HG03060 (cell line): ENCODE results near the gene P2RY2.

Source experiments
- ATAC-seq: cut with Tn5 transposase; IDR thresholded peaks from one replicate; pipeline ENCODE4 v1.9.1; 2021; ENCODE audit warnings: low read depth, moderate number of reproducible peaks; ENCODE audit not compliant: unreplicated experiment

Gene P2RY2

DNA sequence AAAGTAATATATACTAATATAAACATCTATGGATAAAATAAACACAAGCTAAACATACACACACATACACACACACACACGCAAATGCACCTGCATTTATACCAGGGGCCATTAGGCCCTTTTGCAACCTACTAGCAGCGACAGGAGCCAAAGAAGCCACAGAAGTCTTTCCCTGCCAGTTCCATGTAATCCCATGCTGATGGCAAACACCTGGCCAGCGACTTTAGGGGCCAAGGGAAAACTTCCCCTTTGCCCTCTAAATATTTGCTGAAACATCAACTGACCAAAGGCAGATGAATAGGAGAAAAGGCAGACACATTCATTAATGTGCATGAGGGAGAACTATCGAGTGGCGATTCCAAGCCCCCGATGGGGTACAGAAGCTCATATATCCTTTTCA lies 14.8 kb upstream of the P2RY2 start:
- no peak for ATAC-seq

DNA sequence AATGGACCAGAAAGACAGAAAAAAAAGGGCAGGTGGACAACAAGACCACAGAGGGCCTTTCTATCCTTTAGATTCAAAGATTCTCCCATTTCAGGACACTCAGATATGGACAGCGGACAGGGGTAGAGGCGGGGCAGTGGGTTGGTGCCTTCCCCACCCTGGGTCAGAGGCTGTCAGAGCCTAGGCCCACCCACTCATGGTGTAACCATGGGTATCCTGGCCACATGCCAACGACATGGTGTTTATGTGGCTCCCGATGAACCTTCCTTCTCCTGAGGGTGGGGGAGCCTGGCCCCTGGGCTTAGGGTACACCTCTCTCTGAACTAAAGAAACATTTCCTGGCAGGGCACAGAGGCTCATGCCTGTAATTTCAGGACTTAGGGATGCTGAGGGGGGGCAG lies 14.3 kb upstream of the P2RY2 start:
- no peak for ATAC-seq

DNA sequence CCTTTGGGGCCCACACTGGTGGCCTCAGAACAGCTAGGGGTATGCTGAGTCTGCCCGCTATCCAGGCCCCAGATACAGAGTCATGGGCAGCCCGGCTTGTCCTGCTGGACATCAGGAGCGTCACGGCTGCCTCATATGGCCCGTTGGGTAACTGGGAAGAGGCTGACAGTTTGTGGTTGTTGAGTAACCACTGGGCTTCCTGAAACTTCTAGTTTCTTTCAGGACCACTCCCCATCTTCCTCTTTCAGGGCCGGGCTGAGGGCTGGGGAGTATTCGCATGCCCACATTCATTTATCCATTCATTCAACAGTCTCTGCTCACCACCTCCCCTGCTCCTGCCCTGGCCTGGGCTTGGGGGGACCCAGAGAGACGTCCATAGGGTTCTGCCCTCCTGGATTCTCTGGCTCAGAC lies 13.4 kb upstream of the P2RY2 start:
- ATAC-seq, result no peak

DNA sequence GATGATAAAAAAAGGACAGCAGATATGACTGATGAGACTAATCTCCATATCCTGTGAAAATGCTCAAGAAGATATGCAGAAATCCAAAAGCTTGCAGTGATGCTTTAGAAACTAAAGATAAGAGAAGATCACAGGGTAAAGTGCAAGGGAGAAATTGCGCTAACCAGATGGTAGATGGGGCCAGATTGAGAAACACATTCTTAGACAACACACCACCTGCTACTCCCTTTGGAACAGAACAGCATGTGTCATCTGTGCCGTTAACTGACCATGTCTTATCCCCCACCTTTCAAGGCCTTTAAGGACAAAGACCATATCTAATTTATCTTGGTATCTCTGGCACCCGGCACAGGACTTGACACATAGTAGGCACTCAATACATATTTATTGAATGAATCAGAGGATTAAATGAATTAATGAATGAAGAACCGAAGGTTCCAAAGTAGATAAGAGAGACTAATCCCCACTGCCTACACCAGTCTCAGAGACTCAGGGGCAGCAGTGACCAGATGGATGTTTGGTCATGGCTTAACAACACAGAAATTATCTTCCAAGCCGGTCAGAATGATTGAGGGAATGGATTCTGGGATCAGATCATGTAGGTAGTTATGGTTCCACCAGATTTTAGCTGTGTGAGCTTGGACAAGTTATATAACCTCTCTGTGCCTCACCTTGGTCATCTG lies 12.3 kb upstream of the P2RY2 start:
- no peak for ATAC-seq

GRCh38 chr11:73206801-73207200 lies 11.3 kb upstream of the P2RY2 start:
- ATAC-seq, result no peak

GRCh38 chr11:73209892-73210291 lies 8.2 kb upstream of the P2RY2 start:
- ATAC-seq, result no peak

DNA sequence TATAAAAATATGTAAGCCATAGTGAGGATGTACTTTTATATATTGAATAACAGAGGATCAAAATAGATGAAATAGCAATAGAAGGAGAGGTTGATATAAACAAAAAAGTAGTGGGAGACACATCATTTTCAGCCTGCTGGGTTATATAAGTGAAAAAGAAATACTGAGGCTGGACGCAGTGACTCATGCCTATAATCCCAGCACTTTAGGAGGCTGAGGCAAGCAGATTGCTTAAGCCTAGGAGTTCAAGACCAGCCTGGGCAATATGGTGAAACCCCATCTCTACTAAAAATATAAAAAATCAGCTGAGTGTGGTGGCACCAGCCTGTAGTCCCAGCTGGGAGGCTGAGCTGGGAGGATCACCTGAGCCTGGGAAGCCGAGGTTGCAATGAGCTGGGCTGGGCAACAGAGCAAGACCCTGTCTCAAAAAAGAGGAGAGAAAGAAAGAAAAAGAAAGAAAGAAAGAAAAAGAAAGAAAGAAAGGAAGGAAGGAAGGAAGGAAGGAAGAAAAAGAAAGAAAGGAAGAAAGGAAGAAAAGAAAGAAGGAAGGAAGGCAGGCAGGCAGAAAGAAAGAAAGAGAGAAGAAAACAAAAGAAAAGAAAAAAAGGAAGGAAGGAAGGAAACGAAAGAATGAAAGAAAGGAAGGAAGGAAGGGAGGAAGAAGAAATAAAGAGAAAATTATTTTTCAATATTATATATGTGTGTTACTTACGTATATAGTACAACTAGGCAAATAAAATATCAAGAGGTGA lies 7.0 kb upstream of the P2RY2 start:
- ATAC-seq, result no peak

- ATAC-seq, result no peak
These were observed 4.6 kb upstream of the P2RY2 start for GRCh38 chr11:73213196-73214143.

DNA sequence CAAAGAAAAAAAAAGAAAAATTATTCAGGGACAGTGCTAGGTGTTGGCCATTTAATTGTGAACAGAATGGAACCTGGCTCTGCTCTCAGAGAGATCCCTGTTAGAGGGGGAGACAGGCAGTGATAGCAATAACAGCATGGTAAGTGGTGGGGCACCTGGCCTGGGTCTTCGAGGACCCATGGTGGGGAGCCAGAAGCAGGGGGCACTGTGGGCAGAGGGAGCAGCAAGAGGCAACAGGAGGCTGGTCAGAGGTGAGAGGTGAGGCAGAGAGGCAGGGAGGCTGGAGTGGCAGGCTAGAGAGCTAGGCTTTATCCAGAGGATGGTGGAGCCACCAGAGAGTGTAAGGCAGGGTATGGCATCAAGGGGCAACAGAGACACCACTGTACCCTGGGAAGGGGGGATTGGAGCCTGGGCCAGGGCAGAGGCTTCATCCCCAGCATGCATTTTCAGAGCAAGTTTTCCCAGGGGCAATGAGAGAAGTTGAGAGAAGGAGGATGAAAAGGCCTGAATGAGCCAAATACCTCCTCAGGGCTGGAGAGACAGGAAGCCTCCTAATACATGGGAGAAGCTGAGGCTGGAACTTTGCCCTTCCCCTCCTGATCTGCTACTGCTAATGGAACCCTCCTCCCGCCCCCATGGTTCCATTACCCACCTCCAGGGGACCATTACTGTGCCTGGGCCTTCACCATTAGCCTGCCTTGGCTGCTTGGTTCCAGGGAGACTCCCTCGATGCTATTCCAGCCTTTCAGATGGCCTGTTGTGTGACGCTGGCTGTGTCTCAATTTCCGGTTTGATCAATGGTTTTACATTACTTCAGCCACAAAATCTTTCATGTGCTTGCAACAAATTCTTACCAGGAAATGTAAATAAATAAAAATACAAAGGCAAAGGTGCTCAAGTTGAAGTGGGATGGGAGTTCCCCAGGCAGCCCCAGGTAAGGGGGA lies 2.6 kb upstream of the P2RY2 start:
- no peak for ATAC-seq

GRCh38 chr11:73216465-73216864 lies 1.6 kb upstream of the P2RY2 start:
- no peak for ATAC-seq

DNA sequence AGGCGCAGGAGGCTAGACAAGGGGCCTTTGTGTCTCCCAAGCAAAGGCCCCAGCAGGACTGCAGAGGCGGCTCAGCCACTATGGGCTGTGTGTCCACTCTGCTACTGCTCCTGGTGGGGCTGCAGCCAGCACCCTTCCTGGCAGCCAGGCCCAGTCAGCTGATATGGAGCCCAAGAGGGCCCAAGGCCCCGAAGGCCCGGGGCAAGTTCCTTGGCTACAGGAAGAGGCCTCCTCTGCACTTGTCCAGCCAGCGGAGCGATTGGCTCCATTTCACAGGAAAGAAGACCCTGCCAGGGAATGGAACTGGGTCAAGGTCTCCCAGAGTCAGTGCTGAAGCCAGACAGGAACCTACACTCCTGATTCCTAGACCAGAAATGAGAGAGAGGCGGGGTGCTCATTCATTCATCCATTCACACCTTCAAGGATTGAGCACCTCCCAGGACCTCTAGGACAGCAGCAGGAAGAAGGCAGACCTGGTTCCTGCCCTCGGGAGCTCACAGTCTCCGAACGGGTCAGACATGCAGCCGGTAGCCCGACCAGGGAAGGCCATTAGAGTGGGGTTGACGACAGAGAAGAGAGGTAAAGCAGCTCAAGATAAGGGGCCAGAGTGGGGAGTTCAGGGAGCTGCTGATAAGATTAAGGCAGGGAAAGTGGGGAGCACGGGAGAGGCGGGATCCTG lies 811 bp upstream of the P2RY2 start:
- no peak for ATAC-seq

DNA sequence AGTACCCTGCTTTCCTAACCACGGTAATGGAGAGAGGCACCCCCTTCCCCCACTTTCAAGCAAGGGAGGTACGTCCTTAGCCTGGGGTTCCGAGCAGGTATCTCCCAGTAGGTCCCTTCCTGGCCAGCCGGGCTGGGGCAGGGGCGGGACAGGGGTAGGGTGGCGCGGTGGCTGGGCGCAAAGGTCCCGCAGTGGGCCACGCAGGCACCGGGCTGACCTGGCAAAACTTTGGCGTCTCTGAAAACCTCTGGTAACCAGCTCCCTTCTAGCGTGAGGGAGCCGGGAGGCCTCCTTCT lies 323 bp upstream of the P2RY2 start:
- no peak for ATAC-seq

DNA sequence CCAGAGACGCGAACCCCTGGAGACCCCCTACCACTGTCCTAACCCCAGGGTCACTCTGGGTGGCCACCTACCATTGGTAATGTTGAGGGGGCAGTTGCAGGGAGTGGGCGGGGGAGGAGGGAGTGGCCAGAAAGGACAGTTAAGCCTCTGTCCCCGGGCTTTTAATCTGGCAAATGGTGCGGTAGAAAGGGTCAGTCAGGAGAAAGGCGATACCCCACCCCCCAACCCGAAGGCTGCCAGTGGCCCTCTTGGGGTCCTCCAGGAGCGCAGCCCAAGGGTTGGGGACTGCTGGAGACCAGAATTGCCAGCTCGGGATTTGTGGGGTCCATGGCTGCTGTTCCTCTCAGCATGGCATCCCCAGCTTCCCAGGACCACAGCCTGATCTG lies 742 bp downstream of the P2RY2 start:
- ATAC-seq, result no peak

- no peak for ATAC-seq
These were observed 1.6 kb downstream of the P2RY2 start for GRCh38 chr11:73219396-73220285.

DNA sequence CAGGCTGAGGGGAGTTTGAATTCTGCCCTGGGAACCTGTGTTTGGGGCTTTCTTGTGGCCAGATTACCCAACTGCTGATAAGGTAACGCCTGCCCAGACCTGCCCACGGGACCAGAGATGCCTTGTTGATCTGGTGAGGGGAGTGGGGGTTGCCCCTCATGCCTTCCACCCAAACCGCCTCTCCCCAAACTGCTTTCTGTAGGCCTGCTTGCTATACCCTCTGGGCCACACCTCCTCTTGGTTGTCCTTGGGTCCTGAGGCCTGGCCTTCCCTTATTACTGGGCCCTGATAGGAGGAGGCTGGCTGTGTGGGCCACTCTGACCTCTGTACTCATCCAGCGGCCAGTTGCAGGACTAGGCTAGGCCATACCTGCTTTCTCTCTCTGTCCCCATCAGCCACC lies 3.4 kb downstream of the P2RY2 start:
- no peak for ATAC-seq

DNA sequence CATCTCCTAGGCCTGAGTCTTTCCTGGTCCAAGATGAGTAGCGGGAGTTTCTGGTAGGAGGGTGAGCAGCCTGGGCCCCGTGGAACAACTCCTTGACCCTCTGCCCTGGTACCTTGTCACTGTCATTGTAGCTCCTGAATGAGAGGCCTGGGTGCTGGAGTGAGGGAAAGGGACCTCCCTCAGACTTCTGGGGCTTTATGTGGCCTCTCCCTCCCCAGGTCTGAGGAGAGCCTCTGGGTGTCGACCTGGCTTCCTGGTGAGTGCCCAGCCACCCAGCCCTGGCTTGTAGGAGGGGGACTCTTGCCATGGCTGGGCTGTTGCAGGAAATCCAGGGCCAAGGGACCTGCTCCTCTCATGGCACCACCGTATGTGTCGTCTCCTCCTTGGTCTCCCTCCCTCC lies 3.9 kb downstream of the P2RY2 start:
- no peak for ATAC-seq

- no peak for ATAC-seq
These were observed 6.1 kb downstream of the P2RY2 start for GRCh38 chr11:73223998-73224730.

DNA sequence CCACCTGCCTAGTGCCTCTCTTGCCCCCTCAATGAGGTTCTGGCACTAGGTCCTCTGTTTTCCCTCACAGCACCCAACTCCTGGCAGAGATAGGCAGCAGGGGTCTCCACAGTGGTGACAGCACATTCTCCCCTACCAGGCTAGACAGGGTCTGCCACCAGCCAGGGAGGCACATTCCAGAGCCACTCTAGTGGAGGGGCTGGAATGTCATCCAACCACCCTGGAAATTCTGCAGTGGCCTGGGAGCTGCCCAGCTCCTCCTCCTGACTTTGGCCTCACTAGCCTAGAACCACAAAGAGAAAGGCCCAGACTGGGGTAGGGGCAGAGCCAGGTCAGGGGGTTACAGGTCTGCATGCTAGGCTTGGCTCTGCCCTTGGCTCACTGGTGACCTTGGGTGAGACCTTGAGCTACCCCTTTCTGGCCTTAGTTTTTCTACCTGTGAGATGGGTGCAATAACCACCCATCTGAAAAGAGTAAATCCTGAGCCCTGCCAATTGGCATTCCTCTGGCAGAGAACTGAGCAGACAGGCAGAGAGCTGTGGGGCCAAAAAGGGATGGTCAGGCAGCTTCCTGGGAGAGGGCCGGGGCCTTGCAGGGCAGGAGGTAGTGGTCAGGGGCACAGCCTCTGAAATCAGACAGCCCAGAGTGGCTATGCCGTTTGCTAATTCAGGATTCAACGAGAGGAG lies 7.1 kb downstream of the P2RY2 start:
- no peak for ATAC-seq
